SK-N-MC (cell line): ENCODE measurements around the gene RNFT2.

Experiments
- DNase-seq: peaks from one replicate; pipeline ENCODE4 v3.0.0-alpha.2; 2011; ENCODE audit warnings: low read depth, low spot score
- H3K27ac ChIP-seq: fragments of 200-600 bp; sonication (generic); 2 replicates; pipeline ENCODE4 v1.5.1; 2016; ENCODE audit warnings: mixed run types
- H3K36me3 ChIP-seq: fragments of 200-600 bp; sonication (generic); 2 replicates; pipeline ENCODE4 v1.6.1; 2017; ENCODE audit warnings: antibody characterized with exemption, low read length, mixed read lengths; ENCODE audit not compliant: insufficient read depth
- H3K4me3 ChIP-seq: fragments of 200-600 bp; sonication (generic); 2 replicates; pipeline ENCODE4 v1.5.1; 2016
- H3K9ac ChIP-seq: fragments of 200-600 bp; sonication (generic); 2 replicates; pipeline ENCODE4 v1.8.0; 2017; ENCODE audit warnings: mixed run types, mixed read lengths; ENCODE audit not compliant: insufficient read length
- H3K9me3 ChIP-seq: fragments of 200-600 bp; sonication (generic); 2 replicates; pipeline ENCODE4 v1.6.1; 2017; ENCODE audit warnings: low read depth, mild to moderate bottlenecking, antibody characterized with exemption, low read length, moderate library complexity, mixed read lengths
- EZH2 ChIP-seq: fragments of 200-600 bp; sonication (generic); IDR thresholded peaks from one replicate; pipeline ENCODE4 v1.6.1; 2017; ENCODE audit warnings: antibody characterized with exemption
- FOXP2 ChIP-seq: optimal IDR thresholded peaks from 2 replicates; pipeline ENCODE3; 2011; ENCODE audit warnings: mild to moderate bottlenecking, moderate library complexity; ENCODE audit not compliant: insufficient read depth; ENCODE audit errors: extremely low read length, control extremely low read depth
- POLR2AphosphoS5 ChIP-seq: IDR thresholded peaks from 2 replicates; pipeline ENCODE4 v1.6.1; 2012; ENCODE audit warnings: mild to moderate bottlenecking, low read depth, low read length, borderline replicate concordance

The RNFT2 gene

GRCh38 chr12:116838365-116838764 lies 100.2 kb downstream of the RNFT2 start:
- no peak for TF ChIP-seq FOXP2
- TF ChIP-seq EZH2: no peak
- no peak for TF ChIP-seq POLR2AphosphoS5
- no peak overlapping the region for H3K4me3 ChIP-seq
- no peak overlapping the region for H3K27ac ChIP-seq
- no peak for DNase-seq
- H3K9me3 ChIP-seq: no peaks in the 10 kb centered on the region
- H3K36me3 ChIP-seq: no peaks in the 10 kb centered on the region
- H3K9ac ChIP-seq: no peak overlapping the region

- DNase-seq: no peak
- Histone ChIP-seq H3K9ac (no peak overlapping the region), H3K9me3 (no peaks in the 10 kb centered on the region), H3K4me3 (no peak overlapping the region), H3K36me3 (no peaks in the 10 kb centered on the region), H3K27ac (no peak overlapping the region)
- TF ChIP-seq POLR2AphosphoS5 (no peak), EZH2 (no peak), FOXP2 (no peak)
Observed at GRCh38 chr12:116839287-116839830, 101.2 kb downstream of the RNFT2 start.

GRCh38 chr12:116843085-116843484 lies 105.0 kb downstream of the RNFT2 start:
- Histone ChIP-seq H3K27ac (no peak overlapping the region), H3K9ac (no peak overlapping the region), H3K9me3 (no peaks in the 10 kb centered on the region), H3K4me3 (no peak overlapping the region), H3K36me3 (no peaks in the 10 kb centered on the region)
- no peak for TF ChIP-seq POLR2AphosphoS5
- TF ChIP-seq EZH2: no peak
- no peak for TF ChIP-seq FOXP2
- no peak for DNase-seq

- no peak for DNase-seq
- Histone ChIP-seq H3K9ac (no peak overlapping the region), H3K36me3 (no peaks in the 10 kb centered on the region), H3K9me3 (no peaks in the 10 kb centered on the region), H3K4me3 (no peak overlapping the region), H3K27ac (no peak overlapping the region)
- TF ChIP-seq FOXP2 (no peak), EZH2 (no peak), POLR2AphosphoS5 (no peak)
Observed at GRCh38 chr12:116849216-116849615, 111.1 kb downstream of the RNFT2 start.

GRCh38 chr12:116852303-116852702 lies 114.2 kb downstream of the RNFT2 start:
- Histone ChIP-seq H3K27ac (no peak overlapping the region), H3K9ac (no peak overlapping the region), H3K9me3 (no peaks in the 10 kb centered on the region), H3K4me3 (no peak overlapping the region), H3K36me3 (no peaks in the 10 kb centered on the region)
- DNase-seq: no peak
- TF ChIP-seq POLR2AphosphoS5 (no peak), FOXP2 (no peak), EZH2 (no peak)

DNA sequence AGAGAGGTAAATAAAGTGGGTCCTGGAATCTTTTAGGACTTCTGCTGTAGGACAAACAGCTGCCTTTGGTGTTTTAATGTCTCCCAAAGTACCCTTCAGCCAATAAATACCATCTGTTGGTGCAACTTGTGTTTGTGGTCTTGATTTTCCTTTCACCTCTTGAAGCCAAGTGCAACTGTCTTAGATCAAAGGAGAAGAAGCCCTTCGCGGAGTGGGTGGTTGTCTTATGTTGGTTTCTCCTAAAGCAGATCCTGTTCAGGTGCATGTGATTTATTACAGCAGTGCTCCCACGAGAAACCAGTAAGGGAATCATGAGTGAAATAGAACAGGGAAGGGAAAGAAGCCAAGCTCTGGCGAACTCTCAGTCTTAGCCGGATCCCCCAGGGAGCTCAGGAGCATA lies 115.4 kb downstream of the RNFT2 start:
- DNase-seq: no peak
- H3K9me3 ChIP-seq: no peaks in the 10 kb centered on the region
- no peak overlapping the region for H3K9ac ChIP-seq
- no peak overlapping the region for H3K4me3 ChIP-seq
- H3K27ac ChIP-seq: no peak overlapping the region
- TF ChIP-seq EZH2: no peak
- no peak for TF ChIP-seq FOXP2
- TF ChIP-seq POLR2AphosphoS5: no peak
- H3K36me3 ChIP-seq: no peaks in the 10 kb centered on the region

DNA sequence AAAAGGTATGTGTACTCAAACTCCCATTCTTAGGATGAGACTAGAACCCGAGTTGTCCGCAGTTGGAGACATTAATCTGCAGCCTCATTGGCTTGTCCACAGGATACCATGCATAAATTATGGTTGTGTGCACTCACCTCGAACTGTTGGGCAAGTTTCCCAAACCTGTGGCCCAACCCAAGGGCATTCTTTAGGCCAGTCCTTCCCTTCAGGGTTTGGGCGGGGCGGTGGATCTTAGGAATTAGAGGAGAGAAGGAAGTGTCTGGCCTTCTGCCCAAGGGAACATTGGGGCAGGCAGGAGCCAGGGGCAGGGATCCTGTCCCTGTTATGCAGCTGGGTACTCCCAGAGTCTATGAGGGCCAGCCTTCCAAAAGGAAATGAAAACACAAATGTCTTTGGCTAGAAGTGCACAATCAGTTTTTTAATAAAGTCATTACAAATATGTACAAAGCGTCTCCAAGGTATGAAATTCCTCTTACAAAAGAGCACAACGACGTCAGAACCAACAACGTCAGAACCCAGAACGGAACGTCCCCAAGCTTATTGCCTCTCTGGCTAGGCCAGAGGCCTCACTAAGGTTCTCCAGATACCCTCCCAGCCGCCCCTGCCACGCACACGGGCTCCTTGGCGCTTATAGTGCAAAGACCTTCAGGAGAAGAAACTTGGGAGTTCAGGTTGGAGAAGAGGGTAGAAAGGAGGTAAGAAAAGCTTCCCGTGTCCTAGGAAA lies 117.8 kb downstream of the RNFT2 start:
- Histone ChIP-seq H3K9me3 (no peaks in the 10 kb centered on the region), H3K27ac (no peak overlapping the region), H3K4me3 (no peak overlapping the region), H3K36me3 (no peaks in the 10 kb centered on the region), H3K9ac (no peak overlapping the region)
- TF ChIP-seq FOXP2 (no peak), POLR2AphosphoS5 (no peak), EZH2 (no peak)
- no peak for DNase-seq

DNA sequence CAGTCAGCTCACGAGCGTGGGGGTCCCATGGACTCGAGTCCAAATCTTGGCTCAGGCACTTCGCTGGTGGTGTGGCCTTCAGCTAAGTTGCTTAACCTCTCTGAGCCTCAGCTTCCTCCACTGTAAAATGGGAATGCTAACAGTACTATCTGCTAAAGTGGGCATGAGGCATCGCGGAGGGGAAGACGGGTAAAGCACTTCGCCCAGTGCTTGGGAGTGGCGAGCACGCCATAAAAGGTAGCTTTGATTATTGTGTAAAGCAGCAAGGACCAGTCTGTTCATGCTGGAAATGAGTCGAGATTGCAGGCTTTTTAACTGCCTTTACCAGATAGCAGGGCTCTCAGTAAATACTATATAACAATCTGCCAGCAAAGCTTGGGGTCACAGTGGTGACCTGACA lies 118.6 kb downstream of the RNFT2 start:
- TF ChIP-seq EZH2: no peak
- TF ChIP-seq POLR2AphosphoS5: no peak
- TF ChIP-seq FOXP2: no peak
- no peak for DNase-seq
- Histone ChIP-seq H3K4me3 (no peak overlapping the region), H3K9me3 (no peaks in the 10 kb centered on the region), H3K27ac (no peak overlapping the region), H3K36me3 (no peaks in the 10 kb centered on the region), H3K9ac (no peak overlapping the region)
